Measurements from ENCODE around the gene UBA3.

Gene UBA3

DNA sequence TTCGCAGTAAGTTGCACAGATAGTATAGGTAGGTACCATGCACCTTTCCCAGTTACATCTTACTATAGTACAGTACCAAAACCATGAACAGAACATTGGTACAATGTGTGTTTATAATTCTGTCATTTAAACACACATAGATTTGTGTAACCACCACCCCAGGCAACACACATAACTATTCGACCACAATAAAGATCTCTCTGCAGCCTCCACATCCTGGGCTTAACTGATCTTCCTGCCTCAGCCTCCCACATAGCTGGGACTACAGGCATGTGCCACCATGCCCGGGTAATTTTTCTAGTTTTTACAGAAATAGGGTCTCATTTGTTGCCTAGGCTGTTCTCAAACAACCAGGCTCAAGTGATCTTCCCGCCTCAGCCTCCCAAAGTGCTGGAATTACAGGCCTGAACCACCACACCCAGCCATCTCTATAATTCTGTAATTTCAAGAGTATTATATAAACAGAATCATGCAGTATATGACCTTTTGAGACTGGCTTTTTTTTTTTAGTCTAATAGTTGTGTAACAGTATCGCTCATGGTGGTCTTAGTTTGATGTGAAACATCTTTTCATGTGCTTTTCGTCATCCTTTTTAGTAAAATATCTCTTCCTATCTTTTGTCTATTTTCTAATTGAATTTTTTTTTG is 14.7 kb downstream of the UBA3 start:
- DNase-seq: no peak

DNA sequence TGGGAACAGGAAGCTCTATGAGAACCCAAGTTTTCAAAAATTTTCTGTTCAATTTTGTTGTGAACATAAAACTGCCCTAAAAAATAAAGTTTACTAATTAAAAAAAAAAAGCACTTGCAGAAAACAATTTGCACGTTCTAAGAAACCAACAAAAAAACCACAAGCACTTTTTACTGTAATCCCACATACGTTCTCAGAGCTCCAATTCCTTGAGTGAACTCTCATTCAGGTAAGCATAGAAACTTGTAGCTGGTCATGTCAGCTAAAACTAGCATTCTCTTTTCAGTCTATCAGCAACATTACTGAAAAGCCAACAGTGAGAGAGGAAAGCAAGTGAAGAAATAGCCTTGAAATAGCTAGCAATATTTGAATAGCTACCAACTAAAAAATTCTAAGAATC is 16.5 kb downstream of the UBA3 start:
- no peak for DNase-seq

DNA sequence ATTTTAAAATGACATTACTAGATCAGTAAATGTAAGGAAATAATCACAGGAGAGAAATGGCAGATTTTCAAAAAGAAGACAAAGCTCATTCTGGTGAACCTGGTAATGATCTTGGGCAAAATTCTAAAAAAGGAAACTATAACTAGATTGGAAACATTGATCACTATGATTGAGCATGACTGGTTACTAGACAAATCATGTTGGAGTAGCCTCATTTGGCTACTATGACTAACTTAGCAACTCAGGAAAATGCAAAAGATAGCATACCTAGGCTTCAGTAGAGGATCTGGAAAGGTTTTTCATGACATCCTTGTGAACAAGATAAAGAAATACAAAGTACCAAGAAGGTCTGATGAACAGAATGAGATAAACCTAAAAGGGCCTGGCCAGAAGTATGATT is 20.5 kb downstream of the UBA3 start:
- no peak for DNase-seq

DNA sequence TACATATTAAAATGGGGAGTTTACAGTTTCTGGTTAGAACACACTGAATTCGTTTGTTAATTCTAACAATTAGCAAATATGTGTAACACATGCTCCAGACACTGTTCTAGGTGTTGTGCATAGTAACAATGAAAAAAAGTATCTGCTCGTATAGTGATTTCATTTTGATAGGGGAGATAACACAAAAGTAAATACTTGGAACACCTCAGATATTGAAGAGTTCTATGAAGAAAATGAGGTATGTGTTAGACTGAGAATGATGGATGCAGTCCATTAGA is 21.3 kb downstream of the UBA3 start:
- no peak for DNase-seq

DNA sequence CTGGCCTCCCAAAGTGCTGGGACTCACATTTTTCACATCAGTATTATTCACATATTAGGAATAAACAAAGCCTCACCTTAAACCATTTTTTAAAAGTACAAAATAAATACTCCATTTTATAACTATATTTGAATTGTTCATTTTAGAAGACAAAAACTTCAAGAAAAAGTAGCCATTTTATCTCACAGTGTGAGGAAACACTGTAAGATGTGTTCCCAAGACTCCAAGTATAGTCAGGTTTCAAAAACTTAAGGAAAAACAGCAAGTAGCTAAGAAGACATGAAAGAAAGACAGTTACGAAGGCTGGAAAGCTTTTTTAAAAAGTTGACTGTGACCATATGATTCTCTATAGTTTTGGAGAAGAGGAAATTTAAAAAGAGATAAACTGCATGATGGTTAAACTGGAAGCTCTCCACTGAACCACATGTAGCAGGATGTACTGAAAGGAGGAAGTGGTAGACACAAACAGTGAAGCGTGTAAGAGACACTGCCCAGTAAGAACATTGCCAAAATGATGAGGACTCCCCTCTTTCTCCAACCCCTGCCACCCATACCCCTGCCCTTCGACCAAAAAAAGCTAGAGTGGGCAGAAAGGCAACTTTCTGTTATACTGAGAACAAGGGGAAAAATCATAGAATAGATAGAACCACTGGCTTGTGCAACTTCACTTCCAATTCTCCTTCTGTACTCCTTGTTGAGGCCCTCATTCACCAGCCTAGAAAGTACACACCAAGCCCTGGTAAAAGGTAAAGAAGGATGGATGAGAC is 21.8 kb downstream of the UBA3 start:
- DNase-seq: no peak

DNA sequence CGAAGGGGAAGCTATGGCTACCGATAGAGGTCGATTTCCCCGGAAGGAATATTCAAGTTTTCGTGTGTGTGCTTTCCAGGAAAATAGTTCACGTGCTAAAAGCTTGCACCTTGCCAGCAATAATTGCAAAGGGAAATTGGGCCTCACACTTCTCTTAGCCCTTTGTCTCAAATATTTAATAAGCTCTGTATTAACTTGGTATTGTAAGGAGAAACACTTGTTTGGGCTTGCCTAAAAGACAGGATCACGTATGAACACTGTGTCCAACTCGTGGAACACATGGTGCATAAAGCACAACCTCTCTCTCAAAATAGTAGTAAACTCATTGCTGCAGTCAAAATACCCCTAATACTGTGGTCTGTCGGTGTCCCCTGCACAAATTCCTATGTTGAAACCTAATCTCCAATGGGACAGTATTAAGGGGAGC is 27.7 kb downstream of the UBA3 start:
- DNase-seq: no peak

DNA sequence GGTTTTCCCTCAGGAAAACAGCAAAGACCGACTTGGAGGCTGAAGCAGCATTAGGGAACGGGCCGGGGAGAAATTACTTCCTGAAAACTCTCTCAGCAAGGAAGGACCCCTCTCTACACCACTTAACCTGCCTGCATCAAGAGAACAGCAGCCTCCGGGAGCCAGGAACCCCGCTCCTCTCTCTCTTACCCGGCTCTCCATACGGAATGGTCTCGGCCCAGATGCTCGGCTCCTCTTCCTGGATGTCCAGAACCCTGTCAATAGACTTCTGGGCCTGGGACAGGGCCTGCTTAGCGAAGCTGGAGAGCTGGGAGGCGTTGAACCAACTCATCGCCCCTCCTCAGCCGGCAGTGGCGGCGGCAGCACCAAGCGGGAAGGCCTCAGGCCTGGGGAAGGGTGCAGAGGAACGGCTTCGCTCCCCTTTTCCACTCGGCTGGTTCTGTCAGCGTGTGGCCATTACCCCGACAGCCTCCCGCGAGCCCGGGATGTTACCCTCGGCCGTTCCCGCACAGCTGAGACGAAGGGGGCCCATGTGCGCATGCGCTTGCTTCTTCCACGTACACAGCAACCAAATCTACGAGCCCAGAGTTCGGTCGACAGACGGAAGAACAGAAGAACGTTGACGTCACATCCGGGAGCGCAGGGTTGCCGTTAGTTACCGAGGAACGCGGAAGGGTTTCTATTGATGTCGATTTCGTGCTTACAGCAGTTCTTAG is 28.3 kb downstream of the UBA3 start, which contains the start of gene TMF1:
TMF1 (minus strand) TSS at position 578 of the 716 bp plus-strand sequence; CDS start at position 331, 247 bp downstream.
- DNase-seq: no peak

DNA sequence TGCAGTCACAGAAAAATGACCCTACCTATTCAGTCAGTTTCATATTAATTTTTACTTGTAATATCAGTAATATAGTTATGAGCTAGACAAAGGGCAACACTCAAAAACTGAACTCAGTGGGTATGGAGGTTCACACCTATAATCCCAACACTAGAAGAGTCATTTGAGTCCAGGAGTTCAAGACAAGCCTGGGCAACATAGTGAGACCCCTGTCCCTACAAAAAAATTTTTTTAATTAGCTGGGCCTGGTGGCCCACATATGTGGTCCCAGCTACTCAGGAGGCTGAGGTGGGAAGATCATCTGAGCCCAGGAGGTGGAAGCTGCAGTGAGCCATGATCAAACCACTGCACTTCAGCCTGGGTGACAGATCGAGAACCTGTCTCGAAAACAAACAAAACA is 31.2 kb downstream of the UBA3 start:
- DNase-seq: no peak

DNA sequence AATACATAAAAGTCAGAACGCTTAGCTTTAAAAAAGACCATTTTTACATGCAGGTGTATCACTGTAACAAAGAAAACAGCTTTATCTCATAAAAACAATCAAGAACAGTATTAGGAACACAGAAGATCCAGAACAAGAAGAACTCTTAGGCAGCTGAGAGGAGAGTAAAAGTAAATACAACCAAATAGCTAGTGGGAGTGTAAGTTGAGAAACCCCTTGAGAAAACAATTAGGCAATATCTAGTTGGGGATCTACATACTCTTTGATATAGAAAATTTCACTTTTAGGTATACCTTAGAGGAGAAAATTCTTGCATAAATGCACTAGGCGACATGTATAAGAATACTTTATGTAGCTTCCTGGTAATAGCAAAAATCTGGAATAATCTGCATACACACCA is 35.6 kb downstream of the UBA3 start:
- no peak for DNase-seq

DNA sequence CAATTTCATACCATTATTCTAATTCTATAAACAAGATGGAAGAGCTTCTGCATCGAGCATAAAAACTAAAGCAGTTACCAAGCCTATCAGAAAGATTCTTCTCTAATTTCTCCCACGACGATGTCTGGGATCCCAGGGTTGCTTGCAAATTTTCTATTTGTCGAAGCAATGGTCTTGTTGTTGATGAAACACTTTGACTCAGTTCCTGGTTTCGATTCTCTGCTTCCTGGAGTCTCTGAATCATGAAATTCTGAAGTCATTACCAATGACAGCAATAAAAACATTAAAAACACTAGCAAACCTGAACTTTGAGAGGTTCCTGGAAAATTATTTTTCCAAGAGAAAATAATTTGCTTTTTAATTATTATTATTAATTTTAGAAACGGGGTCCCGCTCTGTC is 46.7 kb downstream of the UBA3 start:
- DNase-seq: no peak

DNA sequence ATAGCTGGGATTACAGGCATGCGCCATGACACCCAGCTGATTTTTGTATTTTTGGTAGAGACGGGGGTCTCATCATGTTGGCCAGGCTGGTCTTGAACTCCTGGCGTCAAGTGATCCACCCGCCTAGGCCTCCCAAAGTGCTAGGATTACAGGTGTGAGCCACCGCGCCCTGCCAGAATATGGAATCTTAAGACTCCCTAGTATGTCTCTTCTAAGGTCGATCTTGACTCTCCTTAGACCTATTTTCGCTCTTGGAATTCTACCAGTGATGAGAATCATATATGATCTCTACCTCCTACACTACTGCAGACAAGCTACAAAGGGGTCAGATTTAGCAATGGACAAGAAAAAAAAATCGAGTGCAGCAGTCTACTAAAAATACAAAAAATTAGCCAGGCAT is 47.4 kb downstream of the UBA3 start:
- no peak for DNase-seq

DNA sequence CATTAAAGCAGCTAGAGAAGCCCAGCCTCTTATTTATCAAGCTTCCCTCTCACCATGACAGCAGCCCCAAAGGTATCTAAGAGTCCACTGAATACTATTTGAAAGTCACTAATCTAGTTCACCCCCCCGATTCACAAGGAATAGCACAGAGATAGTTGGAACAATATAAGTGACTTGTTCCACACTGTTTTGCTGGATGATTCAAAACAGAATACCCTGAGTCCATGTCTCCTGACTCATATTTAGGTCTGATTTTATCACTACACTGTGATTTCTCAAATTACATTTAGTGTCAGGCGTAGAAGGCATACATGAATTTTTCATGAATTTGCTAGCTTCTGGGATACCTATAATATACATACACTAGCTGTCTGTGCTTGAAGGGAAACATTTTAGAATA is 48.0 kb downstream of the UBA3 start:
- DNase-seq: no peak

DNA sequence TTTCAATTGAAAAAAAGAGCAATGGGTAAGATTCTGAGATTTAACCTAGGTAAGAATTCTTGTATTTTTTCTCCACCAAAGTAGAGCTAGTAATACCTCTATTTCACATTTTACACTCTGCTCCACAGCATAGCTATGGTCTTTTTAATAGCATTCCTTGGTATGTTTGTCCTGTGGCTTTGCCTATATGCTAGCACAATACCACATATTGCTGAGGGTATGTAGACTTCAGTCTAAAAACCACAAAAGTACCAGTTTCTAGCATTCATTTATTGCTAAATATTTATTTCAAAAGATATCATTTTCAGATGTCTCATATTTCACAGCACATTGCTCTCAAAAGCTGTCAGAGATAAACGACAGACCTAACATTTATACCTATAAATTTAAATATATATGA is 48.5 kb downstream of the UBA3 start:
- no peak for DNase-seq

DNA sequence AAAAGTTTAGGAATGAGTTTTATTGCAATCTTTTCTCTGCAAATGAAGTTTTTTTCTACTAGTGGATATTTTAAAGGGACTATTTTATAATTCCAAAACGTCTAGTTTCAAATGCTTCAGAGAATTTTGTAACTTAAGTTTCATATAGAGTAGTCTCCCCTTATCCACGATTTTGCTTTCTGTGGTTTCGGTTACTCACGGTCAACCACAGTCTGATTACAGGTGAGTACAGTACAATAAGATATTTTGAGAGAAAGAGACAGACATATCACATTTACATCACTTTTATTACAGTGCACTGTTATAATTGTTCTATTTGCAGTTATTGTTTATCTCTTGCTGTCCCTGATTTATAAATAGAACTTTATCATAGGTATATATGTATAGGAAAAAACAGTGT is 59.3 kb downstream of the UBA3 start:
- no peak for DNase-seq

DNA sequence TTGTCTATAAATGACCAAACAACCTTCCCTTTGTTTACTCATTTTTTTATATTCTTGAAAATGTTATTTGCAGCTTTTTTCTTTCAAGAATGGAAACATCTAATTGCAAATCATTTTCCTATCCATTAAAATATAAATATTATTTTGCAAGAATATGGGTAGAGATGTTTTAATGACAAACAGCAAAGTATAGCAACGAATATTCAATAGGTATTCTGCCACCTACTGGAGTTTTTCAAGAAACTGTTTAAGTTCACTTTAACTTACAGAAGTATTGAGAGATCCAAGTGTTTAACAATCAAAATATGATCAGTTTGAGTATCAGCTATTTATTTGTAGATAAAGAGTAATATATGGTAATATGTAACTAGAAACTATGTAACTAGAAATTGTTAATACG is 59.7 kb downstream of the UBA3 start:
- no peak for DNase-seq

DNA sequence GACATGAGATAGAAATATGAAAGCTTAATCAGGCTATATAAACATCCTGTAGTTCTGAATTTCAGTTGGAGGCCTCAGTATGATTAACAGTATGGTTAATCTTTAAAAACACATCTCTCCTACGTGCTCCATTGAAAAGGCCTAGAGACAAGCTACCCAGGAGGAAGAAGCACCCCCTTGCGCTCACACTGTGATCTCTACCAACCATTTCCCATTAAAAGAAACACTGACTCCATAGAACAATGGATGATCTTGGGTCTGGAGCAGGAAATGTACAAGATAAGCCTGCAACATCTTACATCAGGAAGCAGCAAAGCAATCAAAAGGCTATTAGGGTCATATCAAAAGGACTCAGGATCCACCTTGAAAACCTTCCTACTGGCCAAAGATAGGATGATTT is 63.3 kb downstream of the UBA3 start:
- no peak for DNase-seq

DNA sequence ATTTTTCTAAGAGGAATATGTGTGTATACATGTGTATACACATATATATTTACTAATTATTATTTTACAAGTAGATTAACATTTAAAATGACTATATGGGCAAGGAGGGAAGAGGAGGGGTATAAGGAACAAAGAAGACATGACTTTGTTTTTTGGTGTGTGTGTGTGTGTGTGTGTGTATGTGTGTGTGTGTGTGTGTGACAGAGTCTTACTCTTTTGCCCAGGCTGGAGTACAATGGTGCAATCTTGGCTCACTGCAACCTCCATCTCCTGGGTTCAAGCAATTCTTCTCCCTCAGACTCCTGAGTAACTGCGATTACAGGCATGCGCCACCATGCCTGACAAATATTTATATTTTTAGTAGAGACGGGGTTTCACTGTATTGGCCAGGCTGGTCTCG is 64.1 kb downstream of the UBA3 start:
- DNase-seq: no peak

DNA sequence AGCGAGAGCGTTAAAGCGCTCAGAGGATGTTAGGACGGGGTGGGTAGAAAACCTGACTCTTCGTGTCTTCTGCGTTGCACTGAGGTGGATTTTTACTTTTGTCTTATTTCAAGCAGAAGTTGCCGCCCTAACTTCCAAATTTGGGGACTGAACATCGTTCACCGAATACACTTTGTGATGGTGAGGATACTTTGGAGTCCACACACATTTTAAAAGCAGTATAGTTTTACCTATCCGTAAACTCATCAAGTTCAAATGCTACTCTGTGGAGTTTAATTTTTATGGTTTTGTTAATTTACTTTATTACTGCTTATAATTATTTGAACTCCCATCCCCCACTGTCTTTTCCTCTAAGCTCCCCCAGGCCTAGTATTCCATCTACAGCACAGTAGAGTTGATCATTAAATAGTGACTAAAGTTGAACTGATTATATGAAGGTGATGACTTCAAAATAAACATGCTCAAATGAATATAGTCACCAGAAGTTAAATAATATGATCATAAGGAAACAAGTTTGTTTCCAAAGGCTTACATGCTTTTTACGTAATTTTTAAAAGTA is 66.1 kb downstream of the UBA3 start:
- DNase-seq: no peak

DNA sequence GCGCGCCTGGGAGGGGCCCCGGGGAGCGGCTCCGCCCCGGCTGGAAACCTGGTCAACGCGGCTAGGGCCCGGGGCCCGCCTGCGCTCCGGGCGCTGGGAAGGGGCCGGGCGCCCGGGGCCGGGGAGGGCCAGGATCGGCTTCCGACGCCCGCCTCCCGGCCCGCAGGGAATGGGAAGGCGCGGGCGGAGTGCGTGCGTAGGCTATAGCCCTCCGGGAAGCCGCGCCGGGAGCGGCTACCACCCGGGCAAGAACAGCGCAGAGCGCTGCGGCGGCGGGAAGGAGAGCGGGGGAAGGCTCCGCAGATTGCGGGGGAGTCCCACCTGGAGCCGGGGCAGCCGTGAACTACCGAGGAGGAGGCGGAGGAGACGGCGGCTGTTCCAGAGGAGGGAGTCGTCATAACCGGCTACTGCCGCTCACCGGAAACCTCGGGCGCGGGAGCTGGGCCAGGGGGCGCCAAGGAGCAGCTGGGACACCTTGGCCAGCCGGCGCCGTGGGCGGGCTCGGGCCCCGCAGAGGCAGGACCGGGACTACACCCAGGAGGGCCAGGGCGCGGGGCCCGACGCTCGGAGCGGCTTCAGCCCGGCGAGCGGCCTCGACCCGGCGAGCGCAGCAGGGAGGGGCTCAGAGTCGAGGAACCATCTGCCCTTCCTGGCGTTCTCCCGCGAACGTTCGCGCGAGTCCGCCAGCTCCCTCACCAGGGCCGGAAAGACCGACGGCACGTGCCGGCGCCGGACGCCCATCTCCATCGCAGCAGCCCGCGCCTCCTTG is 66.7 kb downstream of the UBA3 start, which contains the start of gene EOGT:
EOGT (minus strand) TSS at position 432 of the 769 bp plus-strand sequence. CDS start 3,838 bp downstream, outside the sequence.
- DNase-seq: no peak

DNA sequence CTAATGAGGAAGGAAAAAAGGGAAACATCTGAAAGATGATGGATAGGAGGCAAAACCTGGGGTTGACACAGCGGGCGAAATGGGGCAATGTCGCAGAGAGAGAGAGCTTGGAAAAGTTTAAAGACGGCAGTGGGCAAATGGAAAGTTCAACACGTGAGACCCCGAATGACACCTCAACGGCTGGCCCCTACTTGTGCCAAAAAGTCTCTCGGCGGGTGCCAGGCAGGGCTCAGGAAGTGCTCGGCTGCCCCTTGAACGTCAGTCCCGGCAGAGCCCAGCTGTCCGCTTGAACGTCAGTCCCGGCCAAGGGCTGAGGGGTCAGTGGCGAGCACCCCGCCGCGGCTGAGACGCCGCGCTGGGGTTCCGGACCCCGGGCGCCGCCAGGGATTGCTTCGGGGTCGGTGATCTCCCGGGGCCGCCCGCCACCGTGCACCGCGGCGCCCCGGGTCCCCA is 67.3 kb downstream of the UBA3 start:
- DNase-seq: no peak

DNA sequence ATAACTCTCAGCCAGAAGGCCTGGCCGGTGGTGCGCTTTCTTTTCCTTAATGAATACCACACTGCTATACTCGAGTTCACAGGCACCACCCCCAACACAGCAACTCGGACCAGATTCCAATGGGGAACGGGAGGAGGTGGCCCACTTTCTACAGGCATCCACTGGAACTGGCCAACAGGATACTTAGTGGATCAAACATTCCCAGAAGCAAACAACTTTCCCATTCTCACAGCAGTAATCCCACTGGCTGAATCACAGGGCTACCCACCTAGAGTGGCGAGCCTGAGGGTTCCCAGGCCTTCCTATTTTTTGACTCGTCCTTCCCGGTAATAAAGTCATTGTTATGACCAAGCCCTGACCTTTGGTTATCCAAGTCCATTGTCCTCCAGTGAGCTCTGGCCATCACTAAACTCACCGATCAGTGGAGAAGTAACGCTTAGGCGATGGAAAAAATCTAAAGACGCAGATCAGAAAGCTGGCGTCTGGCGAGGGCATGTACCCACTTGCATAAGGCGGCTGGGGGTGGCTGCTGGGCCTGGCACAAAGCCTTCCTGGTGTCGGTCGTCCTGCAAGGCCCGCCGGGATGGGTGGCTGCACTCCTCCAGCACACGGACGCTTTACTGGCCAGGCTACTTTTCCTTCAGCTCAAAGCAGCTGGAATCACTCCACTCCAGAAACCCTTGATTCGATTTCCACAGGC is 67.9 kb downstream of the UBA3 start:
- DNase-seq: no peak

DNA sequence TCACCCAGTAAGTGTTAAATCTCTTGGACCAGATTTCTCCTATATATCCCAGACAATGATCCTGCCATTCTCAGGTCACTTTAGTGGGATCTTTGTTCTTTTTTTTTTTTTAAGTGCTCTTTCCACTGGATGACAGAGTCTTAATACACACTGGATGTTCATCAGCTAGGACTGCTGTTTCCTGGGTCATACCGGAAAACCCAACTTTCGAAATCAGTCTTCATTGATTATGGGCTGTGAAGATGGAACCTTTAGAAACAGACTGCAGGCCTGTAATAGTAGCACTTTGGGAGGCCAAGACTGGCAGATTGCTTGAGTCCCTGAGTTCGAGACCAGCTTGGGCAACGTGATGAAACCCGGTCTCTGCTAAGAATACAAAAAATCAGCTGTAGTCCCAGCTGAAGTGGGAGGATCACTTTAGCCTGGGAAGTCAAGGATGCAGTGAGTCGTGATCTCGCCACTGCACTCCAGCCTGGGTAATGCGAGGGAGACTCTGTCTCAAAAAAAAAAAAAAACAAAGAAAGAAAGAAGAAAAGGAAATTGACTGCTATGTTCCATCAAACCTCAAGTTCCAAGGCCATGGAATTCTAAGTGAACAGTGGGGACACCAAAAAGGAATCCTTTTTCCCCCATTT is 69.0 kb downstream of the UBA3 start:
- DNase-seq: no peak
